ENCODE data around the gene GTPBP3. TPM values are rescaled to one million over a fixed set of nuclear protein-coding genes. Genes with fewer than 3 reads are reported as not detected.
A peak's percentile ranks its signal among the peaks of the same experiment; 100 is the strongest.

Gene GTPBP3
- total and polyA plus RNA-seq, 9 of the 15 experiments (the other 6 are each of a cell fraction or from before 2014, with no cell fraction given), result 4.9 to 124 (median 22.6) TPM

GRCh38 chr19:17305216-17305516, 32.2 kb upstream of the GTPBP3 start (continued):
- TF ChIP-seq KAT2B (IDR thresholded peaks at IDR 0.05; ENCODE audit: low read depth, low read length) (no peak), RBFOX2 (IDR thresholded peaks at IDR 0.05; ENCODE audit: low read depth, low read length) (no peak), ZNF766 (CRISPR knock-in tag; conservative IDR thresholded peaks at IDR 0.05) (0 out of 2 replicates have a peak, but pooled peaks have one; percentile 65), KDM1A (IDR thresholded peaks at IDR 0.05) (0 out of 4 replicates have a peak, but pooled peaks of 1 of the 2 experiments have one; percentile 32), NFIC (IDR thresholded peaks at IDR 0.05) (peak; percentile 88), NR4A1 (CRISPR knock-in tag; IDR thresholded peaks at IDR 0.05) (no peak), NR4A1 (tag; IDR thresholded peaks at IDR 0.05) (0 out of 2 replicates have a peak, but pooled peaks have one; percentile 15), KDM2B (CRISPR knock-in tag; IDR thresholded peaks at IDR 0.05) (no peak)

DNA sequence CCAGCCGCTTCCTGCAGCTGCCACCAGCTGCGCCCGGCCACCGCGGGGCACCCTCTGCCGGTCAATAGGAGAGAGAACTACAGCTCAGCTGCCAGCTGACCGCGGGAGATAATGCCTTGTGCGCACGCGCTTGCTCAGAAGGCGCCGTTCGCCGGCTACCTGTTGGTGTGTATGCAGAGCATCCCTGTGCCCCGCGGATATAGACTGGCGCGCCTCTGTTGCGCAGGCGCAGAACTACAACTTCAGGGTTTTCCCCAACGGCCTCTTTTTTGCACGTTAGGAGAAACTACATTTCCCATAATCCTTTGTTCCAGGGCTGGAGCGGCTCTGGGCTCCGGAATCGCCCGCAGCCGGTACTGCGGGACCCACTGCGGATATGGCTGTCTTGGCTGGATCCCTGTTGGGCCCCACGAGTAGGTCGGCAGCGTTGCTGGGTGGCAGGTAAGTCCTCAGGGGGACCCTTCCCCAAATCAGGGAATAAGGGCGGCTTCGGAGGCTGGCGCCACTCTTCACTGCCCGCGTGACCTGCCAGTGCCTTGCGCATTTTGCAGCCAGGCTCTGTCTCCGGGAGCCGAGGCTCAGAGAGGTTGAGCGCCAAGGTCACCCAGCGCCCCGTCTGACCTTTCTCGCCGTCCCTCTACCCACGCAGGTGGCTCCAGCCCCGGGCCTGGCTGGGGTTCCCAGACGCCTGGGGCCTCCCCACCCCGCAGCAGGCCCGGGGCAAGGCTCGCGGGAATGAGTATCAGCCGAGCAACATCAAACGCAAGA, 31.7 kb upstream of the GTPBP3 start, which contains the start of gene MRPL34:
Gene MRPL34, plus strand, starts transcription at position 356 of the 768 bp plus-strand sequence. Its CDS starts 21 bp downstream, at position 377.
- peak within 1 kb of the TSS; percentile 58 for H3K4me3 ChIP-seq
- H3K36me3 ChIP-seq (ENCODE audit: control insufficient read depth, insufficient read depth, low read length), result peaks cover 13% of the 10 kb centered on the region
- H4K20me1 ChIP-seq (replicated peaks; ENCODE audit: control insufficient read depth, insufficient read depth, low read length), result 0 out of 2 replicates have a peak, but pooled peaks cover 5% of the 10 kb centered on the region
- peak within 1 kb of the TSS; percentile 94 for H3K4me2 ChIP-seq (ENCODE audit: insufficient read depth, low read length)
- H3K27me3 ChIP-seq (ENCODE audit: control insufficient read depth in 2 of 2, insufficient read depth in 2 of 2, low read length in 2 of 2), result no peaks in the 10 kb centered on the region
- peaks cover 45% of the 10 kb centered on the region for H3K79me2 ChIP-seq (ENCODE audit: control insufficient read depth, insufficient read depth, low read length)
- DNase-seq (ENCODE audit: extremely low read depth in 1 of 4, low spot score in 3 of 4) (peak; percentile 70 to 99 (median 81)), ATAC-seq (peak; percentile 65), FAIRE-seq (peak; percentile 95)
- peak within 1 kb of the TSS; percentile 88 for H2AFZ ChIP-seq (ENCODE audit: low read depth, low read length)
- BruUV-seq (replicated peaks), result TSS peak; percentile 79
- in situ Hi-C loops (cut with MboI), result no loop called here
- intact Hi-C loops (cut with micrococcal nuclease), result loop anchor here (1.0 kb wide), 1 partner anchor 11 kb away; no protein-coding TSS in a partner anchor
- H3K9me3 ChIP-seq (replicated peaks; ENCODE audit: control insufficient read depth, insufficient read depth, low read depth, low read length), result no peaks in the 10 kb centered on the region
- H3K9me1 ChIP-seq (ENCODE audit: control insufficient read depth, insufficient read depth, low read length), result no peaks in the 10 kb centered on the region
- H3K9ac ChIP-seq (ENCODE audit: insufficient read depth in 1 of 2, low read depth in 2 of 2, low read length in 2 of 2), result peak within 1 kb of the TSS; percentile 84 to 94
- CTCF ChIA-PET (ENCODE audit: low intra/inter-chr PET ratio), result interaction anchor here (0.8 to 1.1 kb wide), 2 partner anchors 29 to 85 kb away, joined by 3 read pairs; partner anchors contain the start of gene ANO8
- POLR2A ChIA-PET, result interaction anchor here (0.6 to 7.7 kb wide), 8 partner anchors 12 to 1654 kb away, joined by 3 to 78 read pairs (median 4); partner anchors contain the start of genes ANO8, BABAM1 and JUND
- H3K27ac ChIP-seq (ENCODE audit: extremely low read depth, low read depth, low read length), result peak within 1 kb of the TSS; percentile 86
- H3K4me1 ChIP-seq (replicated peaks in 1 of 2; ENCODE audit: control insufficient read depth in 2 of 2, insufficient read depth in 2 of 2, low read length in 2 of 2), result peaks cover 31 to 74% of the 10 kb centered on the region in 2 experiments; a peak in 4 of 5 replicates
- under 1% methylated on average over 55 of the region's 55 CpGs for WGBS (ENCODE audit: insufficient coverage, low coverage, missing lambda C conversion rate)
- TF ChIP-seq ZNF511 (CRISPR knock-in tag; IDR thresholded peaks at IDR 0.05) (0 out of 2 replicates have a peak, but pooled peaks have one; percentile 18), ETS2 (tag; IDR thresholded peaks at IDR 0.05; ENCODE audit: borderline replicate concordance, poor library complexity, severe bottlenecking) (no peak), ZFX (CRISPR knock-in tag; IDR thresholded peaks at IDR 0.05) (peak; percentile 89), FOXK2 (conservative IDR thresholded peaks at IDR 0.05 in 1 of 2, IDR thresholded peaks at IDR 0.05 in 1 of 2; ENCODE audit: low read depth in 2 of 2) (peak; percentile 65 to 78), TCF15 (CRISPR knock-in tag; IDR thresholded peaks at IDR 0.05) (no peak), TEAD2 (tag; IDR thresholded peaks at IDR 0.05) (no peak), FOXK1 (CRISPR knock-in tag; IDR thresholded peaks at IDR 0.05; ENCODE audit: borderline replicate concordance) (0 out of 2 replicates have a peak, but pooled peaks have one; percentile 60), HNRNPLL (IDR thresholded peaks at IDR 0.05; ENCODE audit: low read depth, low read length, poor library complexity, severe bottlenecking) (peak; percentile 47)
- TF ChIP-seq, protein P1, sequence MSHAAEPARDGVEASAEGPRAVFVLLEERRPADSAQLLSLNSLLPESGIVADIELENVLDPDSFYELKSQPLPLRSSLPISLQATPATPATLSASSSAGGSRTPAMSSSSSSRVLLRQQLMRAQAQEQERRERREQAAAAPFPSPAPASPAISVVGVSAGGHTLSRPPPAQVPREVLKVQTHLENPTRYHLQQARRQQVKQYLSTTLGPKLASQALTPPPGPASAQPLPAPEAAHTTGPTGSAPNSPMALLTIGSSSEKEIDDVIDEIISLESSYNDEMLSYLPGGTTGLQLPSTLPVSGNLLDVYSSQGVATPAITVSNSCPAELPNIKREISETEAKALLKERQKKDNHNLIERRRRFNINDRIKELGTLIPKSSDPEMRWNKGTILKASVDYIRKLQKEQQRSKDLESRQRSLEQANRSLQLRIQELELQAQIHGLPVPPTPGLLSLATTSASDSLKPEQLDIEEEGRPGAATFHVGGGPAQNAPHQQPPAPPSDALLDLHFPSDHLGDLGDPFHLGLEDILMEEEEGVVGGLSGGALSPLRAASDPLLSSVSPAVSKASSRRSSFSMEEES (CRISPR knock-in tag; IDR thresholded peaks at IDR 0.05), result peak; percentile 1; the same call in 1 of the 2 replicates
